Effector memory CD4-positive, alpha-beta T cell (primary cell): ENCODE measurements around the gene FOXO1.

Experiments used
- DNase-seq, 3 donors: peaks; one replicate each; pipeline ENCODE4 v3.0.0-alpha.2; 2020
- H3K27ac ChIP-seq: 2 replicates; pipeline ENCODE4 v1.7.0; 2013; ENCODE audit warnings: mild to moderate bottlenecking, low read length, moderate library complexity; ENCODE audit not compliant: insufficient read depth, poor library complexity, severe bottlenecking
- H3K27me3 ChIP-seq: replicated peaks from 2 replicates; pipeline ENCODE4 v1.7.0; 2013; ENCODE audit warnings: mild to moderate bottlenecking, low read length; ENCODE audit not compliant: insufficient read depth, control insufficient read depth, poor library complexity, severe bottlenecking
- H3K36me3 ChIP-seq: 2 replicates; pipeline ENCODE4 v1.7.0; 2013; ENCODE audit warnings: mild to moderate bottlenecking, low read length, moderate library complexity; ENCODE audit not compliant: control insufficient read depth, insufficient read depth
- H3K4me1 ChIP-seq: 2 replicates; pipeline ENCODE4 v1.7.0; 2013; ENCODE audit warnings: low read length, mild to moderate bottlenecking; ENCODE audit not compliant: control insufficient read depth, insufficient read depth, poor library complexity, severe bottlenecking
- H3K4me3 ChIP-seq: 2 replicates; pipeline ENCODE4 v1.7.0; 2013; ENCODE audit warnings: low read length, low read depth, mild to moderate bottlenecking; ENCODE audit not compliant: insufficient read depth, poor library complexity, severe bottlenecking
- H3K9me3 ChIP-seq: 2 replicates; pipeline ENCODE4 v1.7.0; 2013; ENCODE audit warnings: mild to moderate bottlenecking, low read length, moderate library complexity; ENCODE audit not compliant: control insufficient read depth

FOXO1 gene

DNA sequence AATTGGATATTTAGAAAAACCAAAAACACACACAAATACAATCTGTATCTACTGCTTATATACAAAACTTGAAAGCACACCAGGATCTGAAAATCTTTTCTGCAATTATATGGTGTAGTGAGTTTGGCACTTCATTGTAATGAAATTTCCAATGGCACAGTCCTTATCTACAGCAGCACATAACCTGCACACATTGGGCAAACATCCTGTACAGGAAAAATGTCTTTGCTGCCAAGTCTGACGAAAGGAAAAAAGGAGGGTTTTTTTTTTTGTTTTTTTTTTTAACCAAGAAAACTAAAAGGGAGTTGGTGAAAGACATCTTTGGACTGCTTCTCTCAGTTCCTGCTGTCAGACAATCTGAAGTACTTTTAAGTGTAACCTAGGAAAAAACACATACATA lies 107.8 kb downstream of the FOXO1 start:
- no peak overlapping the region for H3K4me3 ChIP-seq
- H3K27ac ChIP-seq = no peak overlapping the region
- H3K36me3 ChIP-seq = peaks cover 7% of the 10 kb centered on the region
- no peaks in the 10 kb centered on the region for H3K9me3 ChIP-seq
- DNase-seq = no peak
- H3K4me1 ChIP-seq = peaks cover 23% of the 10 kb centered on the region
- H3K27me3 ChIP-seq = no peaks in the 10 kb centered on the region

DNA sequence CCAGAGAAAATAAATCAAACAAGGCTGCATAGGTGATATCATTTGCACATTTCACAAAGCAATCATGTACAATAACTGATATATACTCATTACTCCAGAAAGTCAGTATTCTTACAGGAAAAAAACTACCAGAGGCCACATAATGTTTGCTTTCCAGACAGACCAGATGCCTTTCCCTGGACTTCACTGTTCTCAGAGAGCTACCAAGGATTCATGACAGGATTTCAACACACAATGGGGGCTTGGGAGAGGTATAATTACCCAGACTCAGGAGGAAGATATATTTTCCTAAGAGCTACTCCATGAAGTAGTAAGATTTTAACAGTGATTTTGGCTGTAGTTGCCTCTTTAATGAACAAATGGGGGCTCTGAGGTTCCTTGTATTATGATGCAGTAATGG lies 110.0 kb downstream of the FOXO1 start:
- Histone ChIP-seq H3K36me3 (peaks cover 7% of the 10 kb centered on the region), H3K27me3 (no peaks in the 10 kb centered on the region), H3K9me3 (no peaks in the 10 kb centered on the region), H3K4me3 (no peak overlapping the region), H3K27ac (no peak overlapping the region), H3K4me1 (peaks cover 7% of the 10 kb centered on the region)
- no peak for DNase-seq

- Histone ChIP-seq H3K27ac (no peak overlapping the region), H3K9me3 (no peaks in the 10 kb centered on the region), H3K4me3 (no peak overlapping the region), H3K36me3 (no peaks in the 10 kb centered on the region), H3K4me1 (no peaks in the 10 kb centered on the region), H3K27me3 (no peaks in the 10 kb centered on the region)
- DNase-seq = no peak
Measured at GRCh38 chr13:40553356-40553755, 113.1 kb downstream of the FOXO1 start.

- Histone ChIP-seq H3K36me3 (no peaks in the 10 kb centered on the region), H3K27ac (no peak overlapping the region), H3K27me3 (no peaks in the 10 kb centered on the region), H3K9me3 (no peaks in the 10 kb centered on the region), H3K4me3 (no peak overlapping the region), H3K4me1 (no peaks in the 10 kb centered on the region)
- DNase-seq = no peak
Measured at GRCh38 chr13:40552895-40553294, 113.5 kb downstream of the FOXO1 start.

GRCh38 chr13:40550130-40550529 lies 116.3 kb downstream of the FOXO1 start:
- Histone ChIP-seq H3K4me1 (no peaks in the 10 kb centered on the region), H3K4me3 (no peak overlapping the region), H3K36me3 (no peaks in the 10 kb centered on the region), H3K27ac (no peak overlapping the region), H3K27me3 (no peaks in the 10 kb centered on the region), H3K9me3 (no peaks in the 10 kb centered on the region)
- DNase-seq = no peak

GRCh38 chr13:40549500-40550094 lies 116.8 kb downstream of the FOXO1 start:
- Histone ChIP-seq H3K4me1 (no peaks in the 10 kb centered on the region), H3K27ac (no peak overlapping the region), H3K36me3 (no peaks in the 10 kb centered on the region), H3K27me3 (no peaks in the 10 kb centered on the region), H3K4me3 (no peak overlapping the region), H3K9me3 (no peaks in the 10 kb centered on the region)
- no peak for DNase-seq

GRCh38 chr13:40547591-40548315 lies 118.7 kb downstream of the FOXO1 start:
- Histone ChIP-seq H3K36me3 (no peaks in the 10 kb centered on the region), H3K27me3 (no peaks in the 10 kb centered on the region), H3K4me3 (no peak overlapping the region), H3K27ac (no peak overlapping the region), H3K9me3 (no peaks in the 10 kb centered on the region), H3K4me1 (no peaks in the 10 kb centered on the region)
- no peak for DNase-seq

GRCh38 chr13:40546047-40546446 lies 120.4 kb downstream of the FOXO1 start:
- DNase-seq = no peak
- Histone ChIP-seq H3K9me3 (no peaks in the 10 kb centered on the region), H3K27ac (no peak overlapping the region)

GRCh38 chr13:40540328-40541044 lies 126.0 kb downstream of the FOXO1 start:
- Histone ChIP-seq H3K27ac (no peak overlapping the region), H3K9me3 (no peaks in the 10 kb centered on the region), H3K4me1 (no peaks in the 10 kb centered on the region), H3K27me3 (no peaks in the 10 kb centered on the region), H3K36me3 (no peaks in the 10 kb centered on the region), H3K4me3 (no peak overlapping the region)
- DNase-seq = no peak

More at GRCh38 chr13:40546047-40546446, 120.4 kb downstream of the FOXO1 start:
- Histone ChIP-seq H3K36me3 (no peaks in the 10 kb centered on the region), H3K4me3 (no peak overlapping the region), H3K4me1 (no peaks in the 10 kb centered on the region), H3K27me3 (no peaks in the 10 kb centered on the region)
